CD1c-positive myeloid dendritic cell (primary cell): ENCODE results near the gene XRCC5.
A peak's percentile ranks its signal among the peaks of the same experiment; 100 is the strongest.
"Not testable (repeated sequence)": the region's sequence is repeated elsewhere in the genome, so short reads cannot be mapped to it uniquely, and the experiment has no call there.

Experiments
- DNase-seq: peaks from one replicate; pipeline ENCODE4 v3.0.0-alpha.2; 2016; ENCODE audit errors: extremely low spot score

The XRCC5 gene

GRCh38 chr2:216195565-216196029, 86.4 kb downstream of the XRCC5 start:
- DNase-seq: no peak

DNA sequence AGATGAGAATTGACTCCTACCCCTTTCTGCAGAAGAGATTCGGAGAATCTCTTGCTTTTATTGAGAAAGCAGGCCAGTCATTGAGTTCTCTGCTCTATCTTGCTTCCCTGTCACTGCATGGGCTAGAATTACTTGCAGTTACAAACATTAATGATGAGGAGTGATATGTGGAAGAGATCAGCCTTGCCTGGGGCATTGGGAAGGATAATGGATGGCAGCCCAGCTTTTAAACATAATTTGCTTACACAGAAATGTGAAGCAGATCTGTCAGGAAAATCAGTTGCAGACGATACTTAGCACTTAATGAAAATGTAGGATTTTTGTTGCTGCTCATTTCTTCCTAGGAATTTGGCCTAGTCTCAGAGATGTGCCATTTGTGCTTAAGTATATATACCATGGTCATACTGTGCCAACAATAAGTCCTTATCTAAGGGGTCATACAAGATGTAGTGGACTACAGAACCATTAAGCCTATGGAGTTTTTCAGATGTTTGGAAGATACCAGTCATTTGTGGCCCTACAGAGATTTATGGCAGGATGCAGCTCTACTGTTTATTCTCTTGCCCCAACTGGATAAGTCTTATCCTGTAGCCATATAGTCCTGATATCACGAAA, 92.7 kb downstream of the XRCC5 start:
- DNase-seq: no peak

DNA sequence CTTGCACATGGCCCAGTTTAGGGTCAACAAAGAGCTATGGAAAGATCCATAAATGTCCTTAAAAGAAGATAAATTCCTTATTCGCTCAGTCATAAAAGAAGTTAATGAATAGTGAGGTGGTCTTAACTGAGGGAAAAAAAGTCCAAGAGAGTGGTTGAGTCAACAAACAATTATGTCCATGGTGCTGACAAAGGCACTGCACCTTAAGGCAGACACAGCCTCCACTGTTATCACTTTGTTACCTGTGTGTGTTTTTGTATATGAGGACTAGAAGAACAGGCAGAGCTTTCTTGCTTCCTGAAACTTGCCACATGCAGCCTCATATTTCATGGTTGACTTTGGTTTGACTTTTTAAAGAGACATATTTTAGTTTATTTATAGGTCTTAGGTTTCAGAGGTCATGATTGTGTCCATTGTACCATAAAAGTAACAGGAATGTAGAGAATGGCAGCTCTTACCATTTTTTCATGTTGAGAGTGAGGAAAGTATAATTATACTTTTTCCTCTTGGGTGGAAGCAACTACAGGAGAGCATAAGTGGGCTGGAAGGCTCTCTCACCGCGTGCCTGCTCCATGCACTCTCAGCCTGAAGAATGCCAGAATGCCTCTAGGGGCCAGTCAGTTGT, 93.6 kb downstream of the XRCC5 start:
- DNase-seq: no peak

GRCh38 chr2:216205486-216205885, 96.3 kb downstream of the XRCC5 start:
- peak; percentile 40 for DNase-seq

- DNase-seq: peak; percentile 14
Observed at GRCh38 chr2:216206041-216206703, 97.0 kb downstream of the XRCC5 start.

DNA sequence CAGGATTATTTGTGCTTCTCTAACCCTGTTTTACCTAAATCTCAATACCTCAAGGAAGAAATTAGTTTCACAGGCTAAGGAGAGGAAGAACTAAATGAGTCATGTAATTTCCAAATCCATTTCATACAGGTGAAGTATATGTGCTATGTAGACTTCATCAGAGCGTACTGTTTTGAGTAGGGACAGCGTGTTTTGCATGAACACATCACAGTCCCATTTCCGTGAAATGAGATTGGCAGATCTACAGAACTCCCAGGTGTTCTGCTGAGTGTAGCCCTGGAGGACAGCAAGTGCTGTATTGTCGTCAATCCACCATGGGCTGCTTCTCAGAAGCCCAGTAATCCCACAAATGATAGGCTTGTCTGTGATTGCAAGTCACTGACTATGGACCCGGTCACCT, 97.7 kb downstream of the XRCC5 start:
- no peak for DNase-seq

DNA sequence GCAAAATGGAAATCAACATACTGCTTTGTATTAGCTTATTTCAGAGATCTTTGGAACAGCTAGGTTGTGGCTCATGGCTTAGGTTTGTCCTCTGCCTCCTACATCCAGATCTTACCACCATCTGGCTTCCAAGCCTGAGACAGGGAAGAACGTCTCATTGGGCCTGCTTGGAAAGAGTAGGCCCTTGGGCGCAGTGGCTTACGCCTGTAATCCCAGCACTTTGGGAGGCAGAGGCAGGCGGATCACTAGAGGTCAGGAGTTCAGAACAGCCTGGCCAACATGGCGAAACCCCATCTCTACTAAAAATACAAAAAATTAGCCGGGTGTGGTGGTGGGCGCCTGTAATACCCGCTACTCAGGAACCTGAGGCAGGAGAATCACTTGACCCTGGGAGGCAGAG, 99.5 kb downstream of the XRCC5 start:
- DNase-seq: not testable (repeated sequence)

- DNase-seq: no peak
Observed at GRCh38 chr2:216210701-216211540, 101.8 kb downstream of the XRCC5 start.

DNA sequence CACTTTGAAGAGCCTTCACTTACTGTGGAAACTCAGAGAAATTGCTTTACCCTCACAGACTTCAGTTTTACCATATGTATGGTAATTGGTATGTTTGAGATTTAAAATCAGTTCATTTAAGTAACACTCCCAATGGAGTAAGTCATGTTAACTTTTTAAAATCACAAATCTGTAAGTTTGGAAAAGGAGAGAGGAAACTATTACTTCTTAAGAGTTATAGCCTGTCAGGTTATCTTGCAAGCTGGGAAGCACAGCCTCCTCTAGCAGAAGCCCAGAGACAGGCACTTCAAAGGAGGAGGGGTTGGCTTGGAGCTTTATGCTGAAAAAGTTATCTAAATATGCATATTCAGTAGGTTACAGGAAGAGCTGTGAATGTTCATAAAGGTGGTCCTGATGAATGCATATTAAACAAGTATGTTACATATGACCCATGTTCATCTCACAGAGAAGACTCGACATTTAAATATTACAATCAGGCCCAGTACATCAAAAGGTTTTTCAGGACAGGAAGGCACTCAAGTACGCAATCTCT, 102.5 kb downstream of the XRCC5 start:
- DNase-seq: no peak

GRCh38 chr2:216214768-216215167, 105.6 kb downstream of the XRCC5 start:
- no peak for DNase-seq

- no peak for DNase-seq
Observed at GRCh38 chr2:216215658-216216390, 106.7 kb downstream of the XRCC5 start.

DNA sequence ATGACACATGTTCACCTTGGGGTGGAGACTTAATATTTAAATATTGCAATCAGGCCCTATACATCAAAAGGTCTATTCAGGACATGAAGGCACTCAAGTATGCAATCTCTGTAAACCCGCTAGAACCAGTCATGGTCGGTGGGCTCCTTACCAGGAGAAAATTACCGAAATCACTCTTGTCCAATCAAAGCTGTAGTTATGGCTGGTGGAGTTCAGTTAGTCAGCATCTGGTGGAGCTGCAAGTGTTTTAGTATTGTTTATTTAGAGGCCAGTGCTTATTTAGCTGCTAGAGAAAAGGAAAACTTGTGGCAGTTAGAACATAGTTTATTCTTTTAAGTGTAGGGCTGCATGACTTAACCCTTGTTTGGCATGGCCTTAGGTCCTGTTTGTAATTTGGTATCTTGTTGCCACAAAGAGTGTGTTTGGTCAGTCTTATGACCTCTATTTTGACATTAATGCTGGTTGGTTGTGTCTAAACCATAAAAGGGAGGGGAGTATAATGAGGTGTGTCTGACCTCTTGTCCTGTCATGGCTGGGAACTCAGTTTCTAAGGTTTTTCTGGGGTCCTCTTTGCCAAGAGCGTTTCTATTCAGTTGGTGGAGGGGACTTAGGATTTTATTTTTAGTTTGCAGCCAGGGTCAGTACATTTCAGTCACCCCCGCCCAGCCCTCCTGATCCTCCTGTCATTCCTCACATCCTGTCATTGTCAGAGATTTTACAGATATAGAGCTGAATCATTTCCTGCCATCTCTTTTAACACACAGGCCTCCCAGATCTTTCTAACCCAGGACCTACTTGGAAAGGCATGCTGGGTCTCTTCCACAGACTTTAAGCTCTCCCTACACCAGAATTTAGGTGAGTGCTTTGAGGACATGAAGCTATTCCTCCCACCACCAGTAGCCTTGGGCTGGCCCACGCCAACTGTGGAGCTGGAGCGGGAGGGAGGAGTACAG, 108.1 kb downstream of the XRCC5 start:
- DNase-seq: no peak

DNA sequence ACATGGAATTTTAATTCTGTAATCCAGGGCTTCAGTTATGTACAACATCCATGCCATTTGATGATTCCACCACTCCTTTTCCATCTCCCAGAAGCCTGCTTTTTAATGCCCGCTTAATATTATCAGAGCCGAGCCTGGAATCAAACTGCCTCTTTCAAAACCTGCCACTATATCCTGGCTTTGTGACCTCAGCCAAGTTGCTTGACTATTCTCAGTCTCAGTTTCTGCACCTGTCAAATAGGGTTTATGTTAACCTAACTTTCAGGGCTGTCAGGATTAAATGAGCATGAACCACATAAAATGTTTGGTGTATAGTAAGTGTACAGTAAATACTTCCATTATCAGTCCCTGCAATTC, 108.7 kb downstream of the XRCC5 start:
- DNase-seq: no peak

GRCh38 chr2:216219861-216220260, 110.7 kb downstream of the XRCC5 start:
- DNase-seq: no peak

DNA sequence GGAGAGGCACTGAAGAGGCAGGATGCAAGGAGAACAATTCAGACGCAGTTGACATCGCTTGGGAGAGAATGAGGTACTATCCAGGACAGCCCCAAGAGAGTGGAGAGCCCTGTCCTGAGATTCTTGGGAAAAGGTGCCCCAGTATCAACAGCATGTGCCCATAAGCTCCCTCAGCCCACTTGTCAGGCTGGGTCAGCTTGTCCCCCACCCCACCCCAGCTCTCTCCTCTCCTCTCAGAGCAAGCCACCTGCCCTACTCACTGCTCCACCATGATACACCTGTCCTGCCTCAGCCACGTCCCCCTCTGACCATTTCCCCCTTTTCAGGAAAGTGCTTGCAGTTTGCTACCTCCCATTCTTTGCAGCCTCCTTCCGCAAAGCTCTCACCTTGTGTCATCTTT, 111.8 kb downstream of the XRCC5 start:
- no peak for DNase-seq

- DNase-seq: no peak
Observed at GRCh38 chr2:216221811-216222210, 112.7 kb downstream of the XRCC5 start.

- DNase-seq: peak; percentile 4
Observed at GRCh38 chr2:216222650-216223352, 113.7 kb downstream of the XRCC5 start.

GRCh38 chr2:216224388-216224787, 115.2 kb downstream of the XRCC5 start:
- no peak for DNase-seq

- no peak for DNase-seq
Observed at GRCh38 chr2:216229277-216229914, 120.2 kb downstream of the XRCC5 start.
